Neuronal stem cell (in vitro differentiated cells): ENCODE measurements around the gene CACNB1.
"Not testable (repeated sequence)": the region's sequence is repeated elsewhere in the genome, so short reads cannot be mapped to it uniquely, and the experiment has no call there.

Source experiments
- DNase-seq: peaks from one replicate; pipeline ENCODE4 v3.0.0-alpha.2; 2013; ENCODE audit warnings: low spot score
- H2AFZ ChIP-seq: one replicate; pipeline ENCODE4 v1.6.1; 2013; ENCODE audit warnings: mild to moderate bottlenecking, low read length, inconsistent platforms
- H2AK5ac ChIP-seq: 2 replicates; pipeline ENCODE4 v1.6.1; 2013; ENCODE audit warnings: low read depth, mild to moderate bottlenecking, inconsistent platforms, low read length, moderate library complexity, mixed read lengths
- H2BK120ac ChIP-seq: 2 replicates; pipeline ENCODE4 v1.6.1; 2013; ENCODE audit warnings: low read depth, mild to moderate bottlenecking, inconsistent platforms, low read length, moderate library complexity, mixed read lengths
- H2BK12ac ChIP-seq: one replicate; pipeline ENCODE4 v1.6.1; 2013; ENCODE audit warnings: low read length, inconsistent platforms
- H2BK15ac ChIP-seq: 2 replicates; pipeline ENCODE4 v1.6.1; 2013; ENCODE audit warnings: mild to moderate bottlenecking, low read length, inconsistent platforms, mixed read lengths
- H2BK5ac ChIP-seq: one replicate; pipeline ENCODE4 v1.6.1; 2013; ENCODE audit warnings: inconsistent platforms, mild to moderate bottlenecking, low read length, moderate library complexity
- H3K14ac ChIP-seq: one replicate; pipeline ENCODE4 v1.6.1; 2013; ENCODE audit warnings: low read length, inconsistent platforms
- H3K18ac ChIP-seq: 2 replicates; pipeline ENCODE4 v1.6.1; 2013; ENCODE audit warnings: low read length, inconsistent platforms
- H3K23ac ChIP-seq: 2 replicates; pipeline ENCODE4 v1.6.1; 2013; ENCODE audit warnings: low read depth, mild to moderate bottlenecking, mixed read lengths, low read length, inconsistent platforms; ENCODE audit not compliant: poor library complexity
- H3K27ac ChIP-seq: replicated peaks from 3 replicates; pipeline ENCODE4 v1.5.1; 2013; ENCODE audit warnings: low read length, inconsistent platforms
- H3K27me3 ChIP-seq, 3 experiments: 2 replicates each; pipeline ENCODE4 v1.6.1; 2013; ENCODE audit warnings: low read length in 3 of 3, mild to moderate bottlenecking in 2 of 3, inconsistent platforms in 1 of 3, low read depth in 1 of 3, mixed read lengths in 1 of 3, moderate library complexity in 1 of 3; ENCODE audit not compliant: control insufficient read depth in 3 of 3, insufficient read depth in 3 of 3
- H3K36me3 ChIP-seq, 2 donors: replicated peaks in 1 of 2; 2 replicates each; pipeline ENCODE4 v1.6.1; 2013; ENCODE audit warnings: low read length in 2 of 2; ENCODE audit not compliant: control insufficient read depth in 2 of 2, insufficient read depth in 2 of 2
- H3K4ac ChIP-seq: 2 replicates; pipeline ENCODE4 v1.6.1; 2013; ENCODE audit warnings: inconsistent platforms, mild to moderate bottlenecking, low read length, moderate library complexity
- H3K4me1 ChIP-seq, 2 donors: 1 replicate in 1 of 2; 2 replicates in 1 of 2; pipeline ENCODE4 v1.6.1; 2013; ENCODE audit warnings: low read length in 2 of 2, low read depth in 1 of 2; ENCODE audit not compliant: control insufficient read depth in 2 of 2, insufficient read depth in 1 of 2
- H3K4me2 ChIP-seq: one replicate; pipeline ENCODE4 v1.6.1; 2013; ENCODE audit warnings: mild to moderate bottlenecking, low read length, inconsistent platforms; ENCODE audit not compliant: insufficient read depth, poor library complexity, severe bottlenecking
- H3K4me3 ChIP-seq, 2 donors: 2 replicates each; pipeline ENCODE4 v1.5.1; 2013; ENCODE audit warnings: low read length in 2 of 2, mild to moderate bottlenecking in 2 of 2, inconsistent platforms in 1 of 2, moderate library complexity in 1 of 2
- H3K79me1 ChIP-seq: one replicate; pipeline ENCODE4 v1.6.1; 2013; ENCODE audit warnings: low read depth, mild to moderate bottlenecking, inconsistent platforms, low read length, moderate library complexity
- H3K9ac ChIP-seq: one replicate; pipeline ENCODE4 v1.6.1; 2013; ENCODE audit warnings: mild to moderate bottlenecking, low read depth, low read length, inconsistent platforms; ENCODE audit not compliant: poor library complexity
- H3K9me3 ChIP-seq, 2 donors: replicated peaks in 1 of 2; 2 replicates each; pipeline versions ENCODE3 to v1.6.1; 2013; ENCODE audit warnings: low read length in 2 of 2, mild to moderate bottlenecking in 2 of 2, inconsistent platforms in 1 of 2, low read depth in 1 of 2, mixed read lengths in 1 of 2, moderate library complexity in 1 of 2; ENCODE audit not compliant: control insufficient read depth in 2 of 2, insufficient read depth in 1 of 2
- H4K8ac ChIP-seq: one replicate; pipeline ENCODE4 v1.6.1; 2013; ENCODE audit warnings: low read depth, mild to moderate bottlenecking, inconsistent platforms, low read length, moderate library complexity
- H4K91ac ChIP-seq: one replicate; pipeline ENCODE4 v1.6.1; 2013; ENCODE audit warnings: low read length, low read depth, mild to moderate bottlenecking, inconsistent platforms; ENCODE audit not compliant: poor library complexity
- WGBS, 2 donors: extraction: QIAGEN DNeasy Blood & Tissue Kit; methylation state at CpG; one replicate each; pipeline ENCODE4 v1.1.7; 2013; ENCODE audit warnings: missing lambda C conversion rate in 2 of 2, mixed read lengths in 1 of 2; ENCODE audit not compliant: insufficient read length in 2 of 2, insufficient replicate concordance in 1 of 2; ENCODE audit errors: extremely low coverage in 2 of 2; 5-methylcytosine and 5-hydroxymethylcytosine counted together

The CACNB1 gene

GRCh38 chr17:39131616-39132015 lies 65.9 kb downstream of the CACNB1 start:
- Histone ChIP-seq H3K9me3 (no peaks in the 10 kb centered on the region), H4K91ac (no peak overlapping the region), H3K27me3 (peaks cover 0 to 6% (median 0%) of the 10 kb centered on the region in 3 experiments), H3K23ac (no peak overlapping the region), H2BK15ac (peak overlapping the region; percentile 91), H3K27ac (no peak overlapping the region), H3K4me2 (no peak overlapping the region), H3K14ac (no peak overlapping the region), H3K36me3 (no peaks in the 10 kb centered on the region), H3K9ac (no peak overlapping the region), H4K8ac (no peak overlapping the region), H2BK12ac (no peak overlapping the region), H3K4ac (no peak overlapping the region), H3K4me1 (no peaks in the 10 kb centered on the region), H3K18ac (peak overlapping the region; percentile 71), H2AK5ac (peak overlapping the region; percentile 63), H3K4me3 (no peak overlapping the region), H2BK120ac (no peak overlapping the region), H3K79me1 (no peaks in the 10 kb centered on the region), H2BK5ac (no peak overlapping the region), H2AFZ (no peak overlapping the region)
- DNase-seq, result no peak
- WGBS, 2 donors, result no CpG with 5 or more reads among the region's 6 CpGs

DNA sequence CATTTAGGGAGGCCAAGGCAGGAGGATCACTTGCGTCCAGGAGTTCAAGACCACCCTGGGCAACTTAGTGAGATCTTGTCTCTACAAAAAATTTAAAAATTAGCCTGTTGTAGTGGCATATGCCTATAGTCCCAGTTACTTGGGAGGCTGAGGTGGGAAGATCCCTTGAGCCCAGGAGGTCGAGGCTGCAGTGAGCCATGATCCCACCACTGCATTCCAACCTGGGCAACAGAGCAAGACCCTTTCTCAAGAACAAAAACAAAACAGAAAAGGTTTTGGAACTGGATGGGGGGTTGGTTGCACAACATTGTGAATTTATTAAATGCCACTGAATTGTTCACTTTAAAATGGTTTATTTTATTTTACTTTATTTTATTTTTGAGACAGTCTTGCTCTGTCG lies 67.3 kb downstream of the CACNB1 start:
- H3K23ac ChIP-seq, result no peak overlapping the region
- H3K14ac ChIP-seq, result no peak overlapping the region
- no peak overlapping the region for H3K18ac ChIP-seq
- no peaks in the 10 kb centered on the region for H3K9me3 ChIP-seq
- DNase-seq, result no peak
- no peaks in the 10 kb centered on the region for H3K4me1 ChIP-seq
- H3K9ac ChIP-seq, result no peak overlapping the region
- H3K27me3 ChIP-seq, result peaks cover 0 to 4% (median 0%) of the 10 kb centered on the region in 3 experiments
- no peak overlapping the region for H2BK120ac ChIP-seq
- H3K27ac ChIP-seq, result no peak overlapping the region
- H3K4me3 ChIP-seq, result no peak overlapping the region
- H4K8ac ChIP-seq, result no peak overlapping the region
- no peaks in the 10 kb centered on the region for H3K36me3 ChIP-seq
- no peak overlapping the region for H2BK12ac ChIP-seq
- H4K91ac ChIP-seq, result no peak overlapping the region
- WGBS, 2 donors, result no CpG with 5 or more reads among the region's 3 CpGs
- no peak overlapping the region for H2AK5ac ChIP-seq
- no peak overlapping the region for H3K4ac ChIP-seq
- H2AFZ ChIP-seq, result no peak overlapping the region
- no peaks in the 10 kb centered on the region for H3K79me1 ChIP-seq
- no peak overlapping the region for H3K4me2 ChIP-seq
- no peak overlapping the region for H2BK15ac ChIP-seq
- H2BK5ac ChIP-seq, result no peak overlapping the region

DNA sequence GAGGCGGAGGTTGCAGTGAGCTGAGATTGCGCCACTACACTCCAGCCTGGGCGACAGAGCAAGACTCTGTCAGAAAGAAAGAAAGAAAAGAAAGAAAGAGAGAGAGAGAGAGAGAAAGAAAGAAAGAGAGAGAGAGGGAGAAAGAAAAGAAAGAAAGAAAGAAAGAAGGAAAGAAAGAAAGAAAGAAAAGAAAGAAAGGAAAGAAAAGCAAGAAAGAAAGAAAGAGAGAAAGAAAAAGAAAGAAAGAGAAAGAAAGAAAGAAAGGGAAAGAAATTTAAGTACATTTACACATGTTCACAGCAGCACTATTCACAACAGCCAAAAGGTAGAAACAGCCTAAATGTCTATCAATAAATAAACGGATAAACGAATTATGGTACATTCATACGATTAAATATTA lies 67.9 kb downstream of the CACNB1 start:
- not testable (repeated sequence) for H3K14ac ChIP-seq, H3K4me2 ChIP-seq, H2AK5ac ChIP-seq, H4K8ac ChIP-seq, H2BK15ac ChIP-seq, H2BK12ac ChIP-seq, H2BK120ac ChIP-seq, H2BK5ac ChIP-seq, H3K36me3 ChIP-seq, DNase-seq, H3K18ac ChIP-seq, H2AFZ ChIP-seq, H3K9me3 ChIP-seq, H4K91ac ChIP-seq, H3K4ac ChIP-seq, H3K4me1 ChIP-seq, H3K23ac ChIP-seq, H3K27me3 ChIP-seq, H3K4me3 ChIP-seq, H3K79me1 ChIP-seq, H3K9ac ChIP-seq, H3K27ac ChIP-seq
- no CpG with 5 or more reads among the region's 6 CpGs for WGBS, 2 donors

- no CpG with 5 or more reads among the region's 6 CpGs for WGBS, 2 donors
- Histone ChIP-seq H3K18ac (no peak overlapping the region), H2BK120ac (no peak overlapping the region), H3K4me2 (no peak overlapping the region), H3K9me3 (peaks cover 0 to 1% of the 10 kb centered on the region in 2 donors), H3K23ac (no peak overlapping the region), H2BK12ac (no peak overlapping the region), H2BK15ac (no peak overlapping the region), H3K14ac (no peak overlapping the region), H2AFZ (no peak overlapping the region), H3K79me1 (no peaks in the 10 kb centered on the region), H3K9ac (no peak overlapping the region), H3K27me3 (peaks cover 0 to 15% (median 0%) of the 10 kb centered on the region in 3 experiments), H3K4me1 (peaks cover 0 to 1% of the 10 kb centered on the region in 2 donors), H4K91ac (no peak overlapping the region), H3K36me3 (no peaks in the 10 kb centered on the region), H3K27ac (no peak overlapping the region), H3K4ac (no peak overlapping the region), H3K4me3 (no peak overlapping the region), H2BK5ac (no peak overlapping the region), H2AK5ac (no peak overlapping the region), H4K8ac (no peak overlapping the region)
- DNase-seq, result no peak
These were observed 71.0 kb downstream of the CACNB1 start for GRCh38 chr17:39126436-39126835.
